Measurements from ENCODE around the gene ACACA. TPM values are rescaled to one million over a fixed set of nuclear protein-coding genes. Genes with fewer than 3 reads are reported as not detected.

Gene ACACA
- total RNA-seq, 4 donors from 2014 or later, result 40.5 to 64.1 (median 51.8) TPM

DNA sequence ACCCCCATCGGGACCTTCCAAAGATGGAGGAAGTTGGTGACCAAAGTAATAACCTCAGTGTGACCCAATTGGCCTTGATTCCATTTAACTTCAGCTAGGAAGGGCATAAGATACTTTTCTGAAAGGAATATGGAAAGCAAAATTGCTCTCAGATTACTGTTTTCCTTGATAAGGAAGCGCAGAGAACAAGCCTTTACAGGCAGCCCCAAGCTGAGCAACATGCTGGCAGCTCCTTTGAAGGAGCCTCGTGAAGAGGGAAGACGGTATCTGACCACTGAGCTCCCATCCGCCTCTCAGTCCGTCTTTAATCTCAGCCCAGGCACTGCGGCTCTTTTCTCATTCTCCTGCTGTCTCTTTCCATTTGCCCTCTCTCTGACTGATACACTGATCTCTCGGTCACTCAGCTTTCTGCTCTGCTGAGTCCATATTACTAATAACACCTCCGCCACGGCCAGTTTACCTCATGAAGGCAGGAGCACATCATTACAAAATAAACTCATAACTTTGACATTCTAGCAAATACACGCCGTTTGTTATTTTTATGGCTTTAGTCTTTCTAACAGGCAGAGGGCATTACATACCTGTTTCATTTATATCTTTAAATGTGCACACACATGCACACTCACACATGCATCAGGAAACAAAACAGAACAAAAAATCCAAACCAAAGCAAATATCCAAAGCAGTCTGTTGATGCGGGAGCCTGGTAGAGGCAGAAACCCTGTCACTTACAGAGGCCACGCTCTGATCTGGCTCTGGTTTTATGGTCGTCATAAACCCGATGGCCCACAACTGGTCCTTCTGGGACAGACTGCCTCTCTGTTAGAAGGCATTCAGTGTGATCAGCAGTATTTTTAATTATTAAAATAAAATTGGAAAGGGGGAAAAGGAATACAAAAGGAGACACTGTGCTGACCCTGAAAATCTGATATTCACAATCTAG is 274.7 kb downstream of the ACACA start:
- Histone ChIP-seq H3K4me1 (no peaks in the 10 kb centered on the region), H3K27me3 (no peaks in the 10 kb centered on the region), H3K9me3 (no peaks in the 10 kb centered on the region), H3K4me3 (no peak overlapping the region), H3K27ac (no peak overlapping the region), H3K36me3 (peaks cover 0 to 47% of the 10 kb centered on the region in 2 donors)
- 94 to 96% methylated on average over 4 to 14 of the region's 16 CpGs for WGBS, 2 donors (ENCODE audit: low coverage in 1 of 2)
- ATAC-seq, result no peak
- no peak for TF ChIP-seq POLR2AphosphoS5 (IDR thresholded peaks at IDR 0.05)
- no peak for TF ChIP-seq POLR2A (IDR thresholded peaks at IDR 0.05)
- TF ChIP-seq, protein P1, sequence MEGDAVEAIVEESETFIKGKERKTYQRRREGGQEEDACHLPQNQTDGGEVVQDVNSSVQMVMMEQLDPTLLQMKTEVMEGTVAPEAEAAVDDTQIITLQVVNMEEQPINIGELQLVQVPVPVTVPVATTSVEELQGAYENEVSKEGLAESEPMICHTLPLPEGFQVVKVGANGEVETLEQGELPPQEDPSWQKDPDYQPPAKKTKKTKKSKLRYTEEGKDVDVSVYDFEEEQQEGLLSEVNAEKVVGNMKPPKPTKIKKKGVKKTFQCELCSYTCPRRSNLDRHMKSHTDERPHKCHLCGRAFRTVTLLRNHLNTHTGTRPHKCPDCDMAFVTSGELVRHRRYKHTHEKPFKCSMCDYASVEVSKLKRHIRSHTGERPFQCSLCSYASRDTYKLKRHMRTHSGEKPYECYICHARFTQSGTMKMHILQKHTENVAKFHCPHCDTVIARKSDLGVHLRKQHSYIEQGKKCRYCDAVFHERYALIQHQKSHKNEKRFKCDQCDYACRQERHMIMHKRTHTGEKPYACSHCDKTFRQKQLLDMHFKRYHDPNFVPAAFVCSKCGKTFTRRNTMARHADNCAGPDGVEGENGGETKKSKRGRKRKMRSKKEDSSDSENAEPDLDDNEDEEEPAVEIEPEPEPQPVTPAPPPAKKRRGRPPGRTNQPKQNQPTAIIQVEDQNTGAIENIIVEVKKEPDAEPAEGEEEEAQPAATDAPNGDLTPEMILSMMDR (IDR thresholded peaks at IDR 0.05), result no peak
- TF ChIP-seq EP300 (IDR thresholded peaks at IDR 0.05), result no peak

DNA sequence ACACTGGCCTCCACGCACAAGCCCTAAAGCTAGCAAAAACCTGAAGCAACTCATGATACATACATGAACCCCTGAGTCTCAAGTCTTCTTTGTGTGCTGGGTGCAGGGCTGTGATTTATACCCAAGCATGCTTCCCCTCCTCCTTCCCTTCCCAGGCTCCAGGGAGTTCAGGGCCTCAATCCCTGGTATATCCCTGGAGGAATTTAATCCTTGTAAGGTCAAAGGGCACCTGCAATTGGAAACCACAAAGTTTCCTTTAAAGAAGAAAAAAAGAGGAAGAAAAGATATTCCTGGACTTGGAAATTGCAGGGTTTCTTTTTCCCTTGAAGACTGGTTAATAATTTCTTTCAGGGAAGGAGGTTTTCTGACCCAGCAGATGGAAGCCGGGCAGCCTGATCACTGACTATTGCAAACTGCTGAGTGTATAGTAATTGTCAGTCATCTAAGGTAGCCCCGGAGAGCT is 275.6 kb downstream of the ACACA start:
- Histone ChIP-seq H3K27ac (no peak overlapping the region), H3K4me3 (no peak overlapping the region), H3K36me3 (peaks cover 0 to 47% of the 10 kb centered on the region in 2 donors), H3K9me3 (no peaks in the 10 kb centered on the region), H3K27me3 (no peaks in the 10 kb centered on the region), H3K4me1 (no peaks in the 10 kb centered on the region)
- ATAC-seq, result no peak
- WGBS, 2 donors (ENCODE audit: low coverage in 1 of 2), result 70 to 82% methylated on average over 3 of the region's 3 CpGs
- TF ChIP-seq, protein P1 (IDR thresholded peaks at IDR 0.05), result no peak
- TF ChIP-seq EP300 (IDR thresholded peaks at IDR 0.05), result no peak
- no peak for TF ChIP-seq POLR2AphosphoS5 (IDR thresholded peaks at IDR 0.05)
- no peak for TF ChIP-seq POLR2A (IDR thresholded peaks at IDR 0.05)

DNA sequence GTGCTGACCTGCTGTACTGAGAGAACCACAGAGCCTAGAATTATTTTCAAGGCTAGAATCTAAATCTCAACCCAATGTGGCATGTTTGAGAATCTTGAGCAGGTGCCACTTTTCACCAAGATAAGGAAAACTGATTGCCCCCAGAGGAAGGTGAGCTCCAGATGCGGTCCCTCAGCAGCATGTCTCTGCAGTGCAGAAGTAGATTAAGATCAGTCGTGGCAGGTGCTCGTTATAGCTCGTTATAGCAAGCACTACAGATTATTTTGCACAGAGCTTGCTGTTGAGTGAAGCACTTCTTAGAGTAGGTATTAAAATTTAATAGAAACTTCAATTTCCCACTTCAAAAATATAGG is 281.8 kb downstream of the ACACA start:
- 84 to 95% methylated on average over 4 of the region's 4 CpGs for WGBS, 2 donors (ENCODE audit: low coverage in 1 of 2)
- Histone ChIP-seq H3K36me3 (peaks cover 0 to 52% of the 10 kb centered on the region in 2 donors), H3K4me3 (no peak overlapping the region), H3K27me3 (no peaks in the 10 kb centered on the region), H3K9me3 (no peaks in the 10 kb centered on the region), H3K4me1 (no peaks in the 10 kb centered on the region), H3K27ac (no peak overlapping the region)
- no peak for TF ChIP-seq POLR2AphosphoS5 (IDR thresholded peaks at IDR 0.05)
- no peak for TF ChIP-seq EP300 (IDR thresholded peaks at IDR 0.05)
- TF ChIP-seq, protein P1 (IDR thresholded peaks at IDR 0.05), result no peak
- TF ChIP-seq POLR2A (IDR thresholded peaks at IDR 0.05), result no peak
- ATAC-seq, result no peak

DNA sequence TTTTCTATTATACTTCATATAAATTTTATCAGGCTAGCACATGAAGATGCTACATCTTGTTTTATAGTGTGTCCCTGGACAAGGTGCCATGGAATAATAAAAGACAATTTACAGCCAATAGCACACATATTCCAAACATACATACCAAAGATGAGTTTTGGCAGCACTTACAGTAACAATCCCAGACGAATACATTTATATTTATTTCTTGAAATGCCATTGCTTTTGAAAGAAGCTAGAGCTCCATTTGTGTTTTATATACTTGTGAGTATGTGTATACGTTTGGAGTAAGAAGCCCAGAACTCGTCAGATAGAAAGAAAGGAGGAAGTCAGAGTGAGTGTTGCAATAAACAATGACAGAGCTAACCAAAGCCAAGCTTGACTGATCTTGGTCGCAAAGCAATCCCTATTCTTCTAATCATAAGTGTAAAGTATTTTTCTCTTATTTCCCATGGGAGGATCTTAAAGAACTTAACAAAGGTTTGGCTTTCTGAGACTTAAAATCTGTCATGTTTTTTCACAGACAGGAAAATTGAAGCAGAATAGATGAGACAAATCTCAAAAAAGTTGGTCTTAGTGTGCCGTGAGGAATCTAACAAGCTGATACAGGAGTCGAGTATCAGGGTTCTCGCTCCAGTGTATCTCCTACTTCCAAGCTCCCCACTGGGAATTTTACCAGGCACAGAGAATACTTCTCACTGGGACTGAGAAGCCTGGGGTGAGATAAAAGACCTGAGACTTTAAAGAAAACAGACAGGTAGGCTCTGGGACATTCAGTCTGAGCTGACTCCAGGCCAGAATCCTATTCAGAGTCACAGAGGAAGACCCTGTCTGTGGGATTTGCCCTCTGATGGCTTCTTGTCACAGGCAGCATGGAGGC is 282.5 kb downstream of the ACACA start:
- Histone ChIP-seq H3K36me3 (peaks cover 0 to 46% of the 10 kb centered on the region in 2 donors), H3K4me3 (no peak overlapping the region), H3K9me3 (no peaks in the 10 kb centered on the region), H3K27me3 (no peaks in the 10 kb centered on the region), H3K27ac (no peak overlapping the region), H3K4me1 (no peaks in the 10 kb centered on the region)
- TF ChIP-seq EP300 (IDR thresholded peaks at IDR 0.05), result no peak
- TF ChIP-seq, protein P1 (IDR thresholded peaks at IDR 0.05), result no peak
- TF ChIP-seq POLR2AphosphoS5 (IDR thresholded peaks at IDR 0.05), result no peak
- no peak for TF ChIP-seq POLR2A (IDR thresholded peaks at IDR 0.05)
- 25 to 50% methylated on average over 6 to 7 of the region's 7 CpGs for WGBS, 2 donors (ENCODE audit: low coverage in 1 of 2)
- no peak for ATAC-seq
